Astrocyte (in vitro differentiated cells and primary cell): ENCODE measurements around the gene ALPK3. TPM values are rescaled to one million over a fixed set of nuclear protein-coding genes. Genes with fewer than 3 reads are reported as not detected.

Source experiments
- DNase-seq: peaks from one replicate; pipeline ENCODE4 v3.0.0-alpha.2; 2010; ENCODE audit warnings: low read depth
- FAIRE-seq: peaks from 2 replicates; lab custom pipeline; 2011; peaks lifted over from hg19 to GRCh38; lab: Jason Lieb, UNC
- H2AFZ ChIP-seq: 2 replicates; pipeline ENCODE4 v1.6.0; 2012; ENCODE audit warnings: low read depth, low read length, inconsistent platforms
- H3K27ac ChIP-seq: 2 replicates; pipeline ENCODE4 v1.5.1; 2011; ENCODE audit warnings: low read depth, low read length, inconsistent platforms
- H3K27me3 ChIP-seq: 2 replicates; pipeline ENCODE4 v1.6.0; 2011; ENCODE audit warnings: low read length, inconsistent platforms; ENCODE audit not compliant: insufficient read depth
- H3K36me3 ChIP-seq: 2 replicates; pipeline ENCODE4 v1.5.1; 2011; ENCODE audit warnings: low read length, inconsistent platforms; ENCODE audit not compliant: insufficient read depth
- H3K4me1 ChIP-seq: 2 replicates; pipeline ENCODE4 v1.5.1; 2011; ENCODE audit warnings: low read length, inconsistent platforms; ENCODE audit not compliant: insufficient read depth
- H3K4me2 ChIP-seq: 2 replicates; pipeline ENCODE4 v1.6.0; 2012; ENCODE audit warnings: low read length, inconsistent platforms
- H3K4me3 ChIP-seq: 2 replicates; pipeline ENCODE4 v1.5.1; 2011; ENCODE audit warnings: low read depth, mild to moderate bottlenecking, low read length, inconsistent platforms; ENCODE audit not compliant: insufficient read depth
- H3K79me2 ChIP-seq: 2 replicates; pipeline ENCODE4 v1.6.0; 2012; ENCODE audit warnings: mild to moderate bottlenecking, low read length, inconsistent platforms; ENCODE audit not compliant: insufficient read depth
- H3K9ac ChIP-seq: 2 replicates; pipeline ENCODE4 v1.6.0; 2012; ENCODE audit warnings: mild to moderate bottlenecking, low read length, inconsistent platforms
- H3K9me3 ChIP-seq: 2 replicates; pipeline ENCODE4 v1.5.1; 2012; ENCODE audit warnings: low read depth, mild to moderate bottlenecking, low read length, inconsistent platforms; ENCODE audit not compliant: insufficient read depth
- H4K20me1 ChIP-seq: 2 replicates; pipeline ENCODE4 v1.6.0; 2012; ENCODE audit warnings: low read length, inconsistent platforms; ENCODE audit not compliant: insufficient read depth
- H3K27ac Mint-ChIP-seq: one replicate; pipeline ENCODE4 v1.8.0; 2021; ENCODE audit warnings: mild to moderate bottlenecking, mixed read lengths; ENCODE audit not compliant: unreplicated experiment
- H3K27me3 Mint-ChIP-seq: one replicate; pipeline ENCODE4 v1.8.0; 2021; ENCODE audit warnings: low read depth, mixed read lengths; ENCODE audit not compliant: unreplicated experiment
- H3K36me3 Mint-ChIP-seq: one replicate; pipeline ENCODE4 v1.8.0; 2021; ENCODE audit warnings: low read depth, mixed read lengths; ENCODE audit not compliant: unreplicated experiment
- H3K4me1 Mint-ChIP-seq: one replicate; pipeline ENCODE4 v1.8.0; 2021; ENCODE audit warnings: low read depth, mixed read lengths; ENCODE audit not compliant: unreplicated experiment
- H3K4me3 Mint-ChIP-seq: one replicate; pipeline ENCODE4 v1.8.0; 2021; ENCODE audit warnings: mild to moderate bottlenecking, moderate library complexity, mixed read lengths; ENCODE audit not compliant: unreplicated experiment
- H3K9me3 Mint-ChIP-seq: one replicate; pipeline ENCODE4 v1.8.0; 2021; ENCODE audit warnings: mild to moderate bottlenecking, mixed read lengths; ENCODE audit not compliant: unreplicated experiment
- EZH2 ChIP-seq: IDR thresholded peaks from 2 replicates; pipeline ENCODE4 v1.6.1; 2012; ENCODE audit warnings: mild to moderate bottlenecking, low read length, inconsistent platforms; ENCODE audit not compliant: insufficient read depth
- total RNA-seq: library from RNA; stranded (reverse); gene quantifications from 2 replicates; pipeline ENCODE4 v1.2.1, GENCODE V29; 2021
- TF ChIP-seq, protein P1 (sequence below): IDR thresholded peaks from 2 replicates; pipeline ENCODE4 v1.5.1; 2011; ENCODE audit warnings: low read depth, mild to moderate bottlenecking, inconsistent platforms, low read length, moderate library complexity; ENCODE audit not compliant: insufficient read depth

Gene ALPK3
- total RNA-seq, 1 donor from 2014 or later, result 9.1 TPM

DNA sequence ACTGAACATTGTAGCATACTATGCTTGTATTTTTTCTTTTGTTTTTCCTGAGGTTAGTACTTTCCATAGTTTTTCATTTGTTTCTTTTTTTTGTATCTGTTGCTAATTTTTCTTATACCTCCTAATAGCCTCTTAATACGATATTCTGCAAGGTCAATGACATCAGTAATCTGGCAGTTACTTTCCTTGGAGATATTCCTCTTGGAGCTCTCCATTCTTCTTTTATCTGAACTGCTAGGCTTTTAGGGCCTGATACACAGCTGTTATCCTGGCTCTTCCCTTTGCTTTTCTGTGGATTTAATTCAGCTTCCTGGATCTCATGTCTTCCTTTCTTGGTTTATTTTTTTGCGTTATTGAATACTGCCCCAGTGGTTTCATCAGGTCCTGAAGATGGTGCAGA is 12.9 kb downstream of the ALPK3 start:
- Histone ChIP-seq H3K9me3 (no peaks in the 10 kb centered on the region), H2AFZ (no peak overlapping the region), H3K27ac (no peak overlapping the region), H4K20me1 (peaks cover 4% of the 10 kb centered on the region), H3K79me2 (no peaks in the 10 kb centered on the region), H3K4me2 (no peak overlapping the region), H3K4me3 (no peak overlapping the region), H3K27me3 (peaks cover 3% of the 10 kb centered on the region), H3K4me1 (no peaks in the 10 kb centered on the region), H3K9ac (no peak overlapping the region), H3K36me3 (no peaks in the 10 kb centered on the region)
- DNase-seq, result no peak
- H3K4me3 Mint-ChIP-seq, result no peak overlapping the region
- no peak for FAIRE-seq
- H3K36me3 Mint-ChIP-seq, result peaks cover 12% of the 10 kb centered on the region
- no peak overlapping the region for H3K27ac Mint-ChIP-seq
- peaks cover 3% of the 10 kb centered on the region for H3K27me3 Mint-ChIP-seq
- H3K9me3 Mint-ChIP-seq, result no peaks in the 10 kb centered on the region
- H3K4me1 Mint-ChIP-seq, result peaks cover 4% of the 10 kb centered on the region
- TF ChIP-seq, protein P1, sequence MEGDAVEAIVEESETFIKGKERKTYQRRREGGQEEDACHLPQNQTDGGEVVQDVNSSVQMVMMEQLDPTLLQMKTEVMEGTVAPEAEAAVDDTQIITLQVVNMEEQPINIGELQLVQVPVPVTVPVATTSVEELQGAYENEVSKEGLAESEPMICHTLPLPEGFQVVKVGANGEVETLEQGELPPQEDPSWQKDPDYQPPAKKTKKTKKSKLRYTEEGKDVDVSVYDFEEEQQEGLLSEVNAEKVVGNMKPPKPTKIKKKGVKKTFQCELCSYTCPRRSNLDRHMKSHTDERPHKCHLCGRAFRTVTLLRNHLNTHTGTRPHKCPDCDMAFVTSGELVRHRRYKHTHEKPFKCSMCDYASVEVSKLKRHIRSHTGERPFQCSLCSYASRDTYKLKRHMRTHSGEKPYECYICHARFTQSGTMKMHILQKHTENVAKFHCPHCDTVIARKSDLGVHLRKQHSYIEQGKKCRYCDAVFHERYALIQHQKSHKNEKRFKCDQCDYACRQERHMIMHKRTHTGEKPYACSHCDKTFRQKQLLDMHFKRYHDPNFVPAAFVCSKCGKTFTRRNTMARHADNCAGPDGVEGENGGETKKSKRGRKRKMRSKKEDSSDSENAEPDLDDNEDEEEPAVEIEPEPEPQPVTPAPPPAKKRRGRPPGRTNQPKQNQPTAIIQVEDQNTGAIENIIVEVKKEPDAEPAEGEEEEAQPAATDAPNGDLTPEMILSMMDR, result no peak
- TF ChIP-seq EZH2, result no peak

DNA sequence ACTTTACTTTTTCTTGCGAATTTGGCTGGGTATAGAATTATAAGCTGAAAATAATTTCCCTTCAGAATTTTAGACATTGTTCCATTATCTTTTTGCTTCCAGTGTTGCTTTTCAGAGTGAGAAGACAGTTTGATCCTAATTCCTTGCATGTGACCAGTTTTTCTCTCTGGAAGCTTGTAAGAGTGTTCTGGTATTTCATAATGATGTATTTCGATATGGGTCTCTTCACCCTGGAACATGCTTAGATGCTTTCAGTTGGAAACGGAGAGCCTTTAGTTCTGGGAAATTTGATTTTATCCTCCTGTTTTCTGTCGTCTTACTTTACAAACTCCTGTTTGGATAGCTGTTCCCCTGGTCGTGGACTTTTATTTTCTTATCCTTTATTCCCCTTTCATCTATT is 13.9 kb downstream of the ALPK3 start:
- Histone ChIP-seq H3K27me3 (peaks cover 3% of the 10 kb centered on the region), H3K4me3 (no peak overlapping the region), H3K27ac (no peak overlapping the region), H3K36me3 (no peaks in the 10 kb centered on the region), H3K9me3 (no peaks in the 10 kb centered on the region), H2AFZ (no peak overlapping the region), H3K79me2 (no peaks in the 10 kb centered on the region), H4K20me1 (peaks cover 4% of the 10 kb centered on the region), H3K4me1 (no peaks in the 10 kb centered on the region), H3K9ac (no peak overlapping the region), H3K4me2 (no peak overlapping the region)
- Mint-ChIP-seq H3K4me3 (no peak overlapping the region), H3K27me3 (peaks cover 8% of the 10 kb centered on the region), H3K36me3 (peaks cover 12% of the 10 kb centered on the region), H3K9me3 (no peaks in the 10 kb centered on the region), H3K27ac (no peak overlapping the region), H3K4me1 (peaks cover 4% of the 10 kb centered on the region)
- TF ChIP-seq, protein P1, result no peak
- TF ChIP-seq EZH2, result no peak
- DNase-seq (no peak), FAIRE-seq (no peak)

DNA sequence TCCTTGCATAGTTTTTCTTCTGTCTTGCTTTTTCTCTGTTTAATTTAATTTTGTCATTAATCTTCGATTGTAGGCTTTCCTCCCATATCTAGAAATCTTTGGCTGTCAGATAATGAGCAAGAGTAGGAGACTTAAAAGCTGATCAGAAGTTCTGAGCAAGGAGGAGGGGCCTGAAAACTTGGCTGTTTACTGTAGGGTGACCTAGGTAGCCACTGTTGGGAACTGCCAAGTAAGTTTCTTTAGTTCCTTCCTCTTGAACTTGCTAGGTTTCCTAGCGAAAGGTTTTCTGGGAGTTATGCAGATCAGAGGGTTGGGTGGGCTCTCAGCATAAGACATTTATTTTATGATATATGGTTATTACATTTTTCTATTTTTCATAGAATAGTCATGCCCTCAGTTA is 14.5 kb downstream of the ALPK3 start:
- Mint-ChIP-seq H3K4me1 (peaks cover 4% of the 10 kb centered on the region), H3K36me3 (peaks cover 15% of the 10 kb centered on the region), H3K4me3 (no peak overlapping the region), H3K27ac (no peak overlapping the region), H3K27me3 (peaks cover 13% of the 10 kb centered on the region), H3K9me3 (no peaks in the 10 kb centered on the region)
- H2AFZ ChIP-seq, result no peak overlapping the region
- H3K36me3 ChIP-seq, result no peaks in the 10 kb centered on the region
- no peak overlapping the region for H3K4me3 ChIP-seq
- DNase-seq (no peak), FAIRE-seq (no peak)
- no peak overlapping the region for H3K9ac ChIP-seq
- no peaks in the 10 kb centered on the region for H3K4me1 ChIP-seq
- H3K9me3 ChIP-seq, result no peaks in the 10 kb centered on the region
- no peaks in the 10 kb centered on the region for H3K79me2 ChIP-seq
- H3K27me3 ChIP-seq, result peaks cover 3% of the 10 kb centered on the region
- H3K4me2 ChIP-seq, result no peak overlapping the region
- H4K20me1 ChIP-seq, result peaks cover 4% of the 10 kb centered on the region
- TF ChIP-seq EZH2, result no peak
- TF ChIP-seq, protein P1, result no peak
- H3K27ac ChIP-seq, result no peak overlapping the region
